PC-9 (cell line): ENCODE data around the gene XPO6. TPM values are rescaled to one million over a fixed set of nuclear protein-coding genes. Genes with fewer than 3 reads are reported as not detected.

Experiments used
- BruUV-seq: library from RNA; stranded (reverse); fragments of 400-500 nt; replicated peaks from 2 replicates; lab custom pipeline; 2021; lab: Mats Ljungman, UMichigan
- CTCF ChIA-PET: fragments of 300-600 bp; sonication (Branson Sonifier 250); formaldehyde crosslinking; loops from one replicate; lab custom pipeline; 2022; ENCODE audit warnings: antibody characterized with exemption; lab: Charles Lee
- POLR2A ChIA-PET: fragments of 300-600 bp; sonication (Branson Sonifier 250); formaldehyde crosslinking; loops from one replicate; lab custom pipeline; 2022; ENCODE audit warnings: antibody characterized with exemption; ENCODE audit not compliant: unreplicated experiment; lab: Charles Lee
- DNase-seq, 2 experiments: peaks; one replicate each; pipeline versions ENCODE4 v3.0.0 to v3.0.0-alpha.2; 2015 to 2022; ENCODE audit warnings: mixed read lengths in 1 of 2
- H2AFZ ChIP-seq: fragments of 200-600 bp; sonication (generic); 2 replicates; pipeline ENCODE4 v1.8.1; 2017; ENCODE audit warnings: antibody characterized with exemption
- H3F3A ChIP-seq: fragments of 200-600 bp; sonication (generic); 2 replicates; pipeline ENCODE4 v1.8.1; 2017; ENCODE audit warnings: antibody characterized with exemption, mild to moderate bottlenecking, low read depth; ENCODE audit not compliant: insufficient read depth
- H3K27ac ChIP-seq: fragments of 200-600 bp; sonication (generic); 2 replicates; pipeline ENCODE4 v1.6.1; 2016; ENCODE audit warnings: mixed run types
- H3K27me3 ChIP-seq: fragments of 200-600 bp; sonication (generic); 2 replicates; pipeline ENCODE4 v1.6.1; 2016; ENCODE audit warnings: low read depth, mixed run types; ENCODE audit not compliant: insufficient read depth
- H3K36me3 ChIP-seq: fragments of 200-600 bp; sonication (generic); 2 replicates; pipeline ENCODE4 v1.6.1; 2016; ENCODE audit warnings: low read depth, mixed run types
- H3K4me1 ChIP-seq: fragments of 200-600 bp; sonication (generic); replicated peaks from 2 replicates; pipeline ENCODE4 v1.6.1; 2016; ENCODE audit warnings: mixed run types; ENCODE audit not compliant: insufficient read depth
- H3K4me2 ChIP-seq: fragments of 200-600 bp; sonication (generic); 2 replicates; pipeline ENCODE4 v1.6.1; 2017; ENCODE audit warnings: mixed run types
- H3K4me3 ChIP-seq: fragments of 200-600 bp; sonication (generic); 2 replicates; pipeline ENCODE4 v1.6.1; 2016; ENCODE audit warnings: mixed run types
- H3K79me2 ChIP-seq: fragments of 200-600 bp; sonication (generic); 2 replicates; pipeline ENCODE4 v1.6.1; 2017; ENCODE audit warnings: low read depth, mixed run types
- H3K9me2 ChIP-seq: fragments of 200-600 bp; sonication (generic); 2 replicates; pipeline ENCODE4 v1.8.1; 2017; ENCODE audit warnings: mild to moderate bottlenecking; ENCODE audit not compliant: insufficient read depth
- H3K9me3 ChIP-seq: fragments of 200-600 bp; sonication (generic); 2 replicates; pipeline ENCODE4 v1.8.1; 2016; ENCODE audit warnings: low read depth; ENCODE audit not compliant: insufficient read depth
- H4K20me1 ChIP-seq: fragments of 200-600 bp; sonication (generic); 2 replicates; pipeline ENCODE4 v1.8.1; 2017; ENCODE audit not compliant: insufficient read depth
- EZH2 ChIP-seq: fragments of 200-600 bp; sonication (generic); IDR thresholded peaks from 2 replicates; pipeline ENCODE4 v1.8.0; 2017; ENCODE audit warnings: antibody characterized with exemption, low read depth
- intact Hi-C: fragments of 100-400 bp; cut with micrococcal nuclease; formaldehyde crosslinking; loops from one replicate; pipeline ENCODE4 v1.10.0; 2022; ENCODE audit not compliant: unreplicated experiment
- total RNA-seq: library from RNA; stranded (reverse); gene quantifications from 2 replicates; pipeline ENCODE4 v1.2.3, GENCODE V29; 2021
- TF ChIP-seq, protein P1 (sequence below): fragments of 200-600 bp; sonication (generic); conservative IDR thresholded peaks from 2 replicates; pipeline ENCODE4 v1.6.1; 2017; ENCODE audit warnings: mixed run types, antibody characterized with exemption, mild to moderate bottlenecking, moderate library complexity

Gene XPO6
- total RNA-seq, 1 experiment from 2014 or later, result 154 TPM

DNA sequence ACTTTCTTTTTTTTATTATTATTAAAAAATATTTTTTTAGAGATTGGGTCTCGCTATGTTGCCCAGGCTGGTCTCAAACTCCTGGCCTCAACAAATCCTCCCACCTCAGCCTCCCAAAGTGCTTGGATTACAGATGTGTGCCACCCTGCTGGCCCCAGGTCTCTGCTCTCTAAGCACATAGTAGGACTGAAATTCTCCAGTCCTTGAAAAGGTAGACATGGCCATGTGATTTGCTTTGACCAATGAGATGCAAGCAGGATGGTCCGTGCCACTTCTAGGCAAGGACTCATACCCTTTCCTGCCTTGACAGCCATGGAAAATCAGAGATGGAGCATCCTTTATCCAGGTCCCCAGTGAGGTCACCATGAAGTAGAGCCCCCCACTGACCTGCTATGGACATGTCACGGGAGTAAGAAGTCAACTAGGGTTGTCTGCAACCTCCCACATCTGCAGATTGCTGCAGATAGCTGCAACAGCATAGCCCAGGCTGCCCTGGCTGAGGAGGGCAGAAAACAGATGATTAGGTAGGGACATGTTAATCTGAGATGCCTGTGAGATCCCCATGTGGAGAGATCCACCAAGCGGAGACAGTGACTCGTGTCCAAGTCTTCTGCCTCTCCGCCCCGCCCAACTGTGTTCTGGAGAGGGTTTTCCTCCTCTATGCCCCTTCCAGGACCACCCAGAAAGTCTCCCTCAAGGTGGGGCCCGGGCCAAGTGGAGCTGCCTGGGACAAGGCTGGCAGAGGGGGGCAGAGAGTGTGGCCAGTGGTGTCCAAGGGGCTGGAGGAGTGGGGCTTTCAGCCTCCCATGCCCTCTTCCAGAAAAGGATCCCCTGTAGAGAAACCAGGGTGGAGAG, 159.3 kb downstream of the XPO6 start:
- Histone ChIP-seq H3K9me3 (no peaks in the 10 kb centered on the region), H3K4me1 (no peaks in the 10 kb centered on the region), H3K4me2 (no peak overlapping the region), H3K9me2 (no peaks in the 10 kb centered on the region), H3K27ac (no peak overlapping the region), H4K20me1 (0 out of 2 replicates have a peak, but pooled peaks cover 5% of the 10 kb centered on the region), H3K4me3 (no peak overlapping the region), H3K79me2 (no peaks in the 10 kb centered on the region), H3F3A (no peaks in the 10 kb centered on the region), H3K36me3 (no peaks in the 10 kb centered on the region), H2AFZ (no peak overlapping the region), H3K27me3 (peaks cover 61% of the 10 kb centered on the region)
- POLR2A ChIA-PET, result no interaction called here
- intact Hi-C loops, result no loop called here
- BruUV-seq, result no TSS peak
- TF ChIP-seq, protein P1, sequence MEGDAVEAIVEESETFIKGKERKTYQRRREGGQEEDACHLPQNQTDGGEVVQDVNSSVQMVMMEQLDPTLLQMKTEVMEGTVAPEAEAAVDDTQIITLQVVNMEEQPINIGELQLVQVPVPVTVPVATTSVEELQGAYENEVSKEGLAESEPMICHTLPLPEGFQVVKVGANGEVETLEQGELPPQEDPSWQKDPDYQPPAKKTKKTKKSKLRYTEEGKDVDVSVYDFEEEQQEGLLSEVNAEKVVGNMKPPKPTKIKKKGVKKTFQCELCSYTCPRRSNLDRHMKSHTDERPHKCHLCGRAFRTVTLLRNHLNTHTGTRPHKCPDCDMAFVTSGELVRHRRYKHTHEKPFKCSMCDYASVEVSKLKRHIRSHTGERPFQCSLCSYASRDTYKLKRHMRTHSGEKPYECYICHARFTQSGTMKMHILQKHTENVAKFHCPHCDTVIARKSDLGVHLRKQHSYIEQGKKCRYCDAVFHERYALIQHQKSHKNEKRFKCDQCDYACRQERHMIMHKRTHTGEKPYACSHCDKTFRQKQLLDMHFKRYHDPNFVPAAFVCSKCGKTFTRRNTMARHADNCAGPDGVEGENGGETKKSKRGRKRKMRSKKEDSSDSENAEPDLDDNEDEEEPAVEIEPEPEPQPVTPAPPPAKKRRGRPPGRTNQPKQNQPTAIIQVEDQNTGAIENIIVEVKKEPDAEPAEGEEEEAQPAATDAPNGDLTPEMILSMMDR, result no peak
- TF ChIP-seq EZH2, result no peak
- DNase-seq, result no peak
- CTCF ChIA-PET, result no interaction called here

DNA sequence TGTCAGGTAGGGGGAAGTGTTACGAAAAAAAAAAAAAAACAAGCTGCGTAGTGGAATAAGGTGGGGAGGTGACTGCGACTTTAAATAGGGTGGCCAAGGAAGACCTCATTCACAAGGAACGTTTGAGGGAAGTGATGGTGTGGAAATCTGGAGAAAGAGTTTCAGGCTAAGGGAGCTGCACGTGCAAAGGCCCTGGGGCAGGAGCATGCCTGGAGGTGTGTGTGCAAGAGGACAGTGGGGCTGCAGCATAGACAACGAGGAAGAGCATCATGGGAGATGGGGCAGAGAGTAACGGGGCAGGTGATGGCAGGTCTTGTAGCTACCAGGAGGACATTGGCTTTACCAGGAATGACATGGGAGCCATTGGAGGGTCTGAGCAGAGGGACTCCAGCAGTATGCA, 160.3 kb downstream of the XPO6 start:
- Histone ChIP-seq H3F3A (no peaks in the 10 kb centered on the region), H3K4me3 (no peak overlapping the region), H4K20me1 (0 out of 2 replicates have a peak, but pooled peaks cover 5% of the 10 kb centered on the region), H3K36me3 (no peaks in the 10 kb centered on the region), H3K79me2 (no peaks in the 10 kb centered on the region), H3K9me3 (peaks cover 5% of the 10 kb centered on the region; the same call in 1 of the 2 replicates), H3K9me2 (no peaks in the 10 kb centered on the region), H3K4me1 (no peaks in the 10 kb centered on the region), H3K27me3 (peaks cover 62% of the 10 kb centered on the region), H2AFZ (no peak overlapping the region), H3K4me2 (no peak overlapping the region), H3K27ac (no peak overlapping the region)
- ChIA-PET CTCF (interaction anchor here (0.6 kb wide), 1 partner anchor 193 kb away, joined by 5 read pairs; no protein-coding TSS in a partner anchor), POLR2A (no interaction called here)
- TF ChIP-seq EZH2, result no peak
- TF ChIP-seq, protein P1, result no peak
- intact Hi-C loops, result no loop called here
- no peak for DNase-seq
- BruUV-seq, result no TSS peak

Other genes with a start within 250 kb of the XPO6 start
- gene GSG1L, start 148.3 kb downstream of the XPO6 start, total RNA-seq, result not detected in 2 replicates
- 18.4 and 22.1 TPM in 2 replicates for gene SBK1, start 80.6 kb upstream of the XPO6 start, total RNA-seq
- gene NPIPB6, start 151.5 kb upstream of the XPO6 start, total RNA-seq, result 6.9 and 7.0 TPM in 2 replicates
- 31.5 and 60.6 TPM in 2 replicates for gene EIF3CL, start 191.9 kb upstream of the XPO6 start, total RNA-seq